CD4-positive, alpha-beta T cell treated with Interleukin-15 for 1 hour (primary cell): ENCODE data around the gene NAA35.
"Not testable (repeated sequence)": the region's sequence is repeated elsewhere in the genome, so short reads cannot be mapped to it uniquely, and the experiment has no call there.

Experiments used
- DNase-seq: peaks from one replicate; pipeline ENCODE4 v3.0.0-alpha.2; 2020

Gene NAA35

DNA sequence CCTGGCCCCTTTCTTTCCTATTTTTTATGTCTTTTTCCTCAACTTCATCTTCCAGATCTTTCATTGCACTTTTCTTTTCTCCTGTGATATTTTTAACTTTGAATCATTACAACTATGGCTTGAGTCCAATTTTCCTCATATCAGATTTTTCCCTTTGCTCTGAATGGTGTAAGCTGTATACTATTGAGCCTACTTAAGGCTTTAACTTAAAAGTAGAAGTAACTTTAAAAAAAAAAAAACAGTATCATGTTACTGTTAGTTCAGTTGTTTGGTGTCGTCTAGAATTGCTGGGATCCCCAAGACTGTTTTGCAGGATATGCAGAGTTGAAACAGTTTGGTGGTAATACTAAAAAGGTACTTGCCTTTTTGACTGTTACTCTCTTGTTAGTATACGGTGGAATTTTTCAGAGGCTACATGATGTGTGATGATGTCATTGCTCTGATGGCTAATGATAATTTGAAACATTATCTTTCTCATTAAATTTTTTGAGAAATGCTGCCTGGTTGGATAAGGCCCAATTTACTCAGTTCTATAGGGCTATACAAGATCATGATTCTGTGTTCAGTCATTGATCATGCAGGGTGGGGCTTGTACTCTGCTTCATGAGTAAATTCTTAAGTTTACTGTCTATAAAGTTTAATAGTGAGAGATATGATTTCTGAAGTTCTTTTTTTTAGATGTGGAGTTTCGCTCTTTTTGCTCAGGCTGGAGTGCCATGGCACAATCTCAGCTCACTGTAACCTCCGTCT lies 8.8 kb downstream of the NAA35 start:
- DNase-seq = no peak

GRCh38 chr9:85959955-85960354 lies 19.0 kb downstream of the NAA35 start:
- no peak for DNase-seq

- DNase-seq = no peak
Measured at GRCh38 chr9:85960688-85961093, 19.7 kb downstream of the NAA35 start.

GRCh38 chr9:85964526-85964925 lies 23.6 kb downstream of the NAA35 start:
- no peak for DNase-seq

DNA sequence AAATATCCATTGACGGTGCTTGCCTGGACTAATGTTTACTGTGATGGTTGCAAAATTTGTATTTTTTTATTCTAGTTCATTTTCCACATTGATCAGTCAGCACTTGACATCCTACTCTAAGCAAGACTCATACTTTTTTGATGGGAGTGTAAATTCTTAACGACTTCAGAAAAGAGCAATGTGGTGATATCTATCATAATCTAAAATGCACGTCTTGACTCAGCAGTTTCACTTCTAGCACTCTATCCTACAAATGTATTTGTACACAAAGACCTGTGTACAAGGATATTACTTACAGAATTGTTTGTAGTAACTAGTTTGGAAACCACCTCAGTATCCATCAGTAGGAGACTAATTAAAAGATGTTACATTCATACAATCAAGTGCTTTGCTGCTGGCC lies 24.0 kb downstream of the NAA35 start:
- DNase-seq = no peak

DNA sequence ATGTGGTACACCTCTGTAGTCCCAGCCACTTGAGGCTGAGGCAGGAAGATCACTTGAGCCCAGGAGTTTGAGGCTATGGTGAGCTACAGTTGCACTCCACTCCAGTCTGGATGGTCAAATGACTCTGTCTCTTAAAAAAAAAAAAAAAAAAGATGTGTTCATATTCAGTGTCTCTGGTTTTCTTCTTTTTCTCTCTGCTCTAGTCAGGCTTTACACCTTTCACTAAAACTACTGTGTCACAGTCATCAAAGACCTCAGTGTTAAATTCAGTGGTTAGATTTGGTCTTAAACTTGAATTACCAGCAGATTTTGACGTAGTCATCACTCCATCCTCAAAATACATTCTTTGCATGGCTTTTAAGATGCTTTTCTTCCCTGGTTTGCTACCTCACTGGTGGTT lies 28.8 kb downstream of the NAA35 start:
- DNase-seq = no peak

DNA sequence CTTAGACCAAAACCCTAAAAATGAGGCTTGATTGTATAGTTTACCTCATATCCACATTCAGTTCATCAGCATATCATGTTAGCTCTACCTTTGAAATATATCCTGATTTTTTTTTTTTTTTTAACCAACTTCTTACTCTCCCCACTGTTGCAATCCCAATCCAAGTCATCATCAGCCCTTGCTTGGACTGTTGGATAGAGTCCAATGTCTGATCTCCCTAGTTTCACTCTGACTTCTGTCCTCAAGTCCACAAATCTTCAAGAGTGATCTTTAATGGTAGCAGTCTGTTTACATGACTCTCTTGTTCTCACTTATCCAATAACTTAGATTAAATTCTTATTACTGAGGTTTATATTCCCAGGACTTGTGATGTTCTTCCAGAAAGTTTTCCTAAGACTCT lies 30.8 kb downstream of the NAA35 start:
- no peak for DNase-seq

GRCh38 chr9:85973238-85973637 lies 32.3 kb downstream of the NAA35 start:
- no peak for DNase-seq

DNA sequence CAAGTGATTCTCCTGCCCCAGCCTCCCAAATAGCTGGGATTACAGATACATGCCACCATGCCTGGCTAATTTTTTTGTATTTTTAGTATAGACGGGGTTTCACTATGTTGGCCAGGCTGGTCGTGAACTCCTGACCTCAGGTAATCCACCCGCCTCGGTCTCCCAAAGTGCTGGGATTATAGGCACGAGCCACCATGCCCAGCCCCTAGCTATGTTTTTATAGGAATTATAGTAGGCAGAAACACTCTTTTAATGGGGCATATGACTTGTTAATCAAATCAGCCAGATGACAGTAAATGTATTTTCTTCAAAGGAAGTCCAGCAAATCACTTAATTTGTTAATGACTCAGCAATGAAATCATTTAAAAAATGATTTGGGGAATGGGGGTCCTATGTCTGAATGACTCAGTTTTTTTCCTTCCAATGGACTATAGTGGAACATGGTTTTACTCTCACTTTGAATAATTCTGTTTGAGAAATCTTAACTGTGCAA lies 33.2 kb downstream of the NAA35 start:
- DNase-seq = not testable (repeated sequence)

DNA sequence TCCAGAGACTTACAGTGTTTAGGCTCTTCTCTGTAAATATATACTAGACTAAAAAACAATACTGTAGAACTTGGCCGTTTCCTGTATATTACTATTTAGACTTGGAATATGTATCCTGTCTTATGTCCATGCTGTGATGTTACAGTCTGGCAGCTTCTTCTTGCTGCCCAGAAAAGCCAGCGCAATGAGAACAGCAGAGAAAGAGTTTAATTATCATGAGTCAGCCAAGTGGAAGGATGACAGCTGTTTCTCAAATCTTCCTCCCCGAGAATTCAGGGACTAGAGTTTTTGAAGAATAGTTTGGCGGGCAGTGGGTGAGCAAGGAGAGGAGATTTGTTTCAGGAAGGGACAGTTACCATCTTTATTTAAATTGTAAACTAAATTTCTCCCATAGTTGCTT lies 37.5 kb downstream of the NAA35 start:
- no peak for DNase-seq

GRCh38 chr9:85981369-85981768 lies 40.4 kb downstream of the NAA35 start:
- DNase-seq = no peak

GRCh38 chr9:85984457-85984856 lies 43.5 kb downstream of the NAA35 start:
- no peak for DNase-seq

DNA sequence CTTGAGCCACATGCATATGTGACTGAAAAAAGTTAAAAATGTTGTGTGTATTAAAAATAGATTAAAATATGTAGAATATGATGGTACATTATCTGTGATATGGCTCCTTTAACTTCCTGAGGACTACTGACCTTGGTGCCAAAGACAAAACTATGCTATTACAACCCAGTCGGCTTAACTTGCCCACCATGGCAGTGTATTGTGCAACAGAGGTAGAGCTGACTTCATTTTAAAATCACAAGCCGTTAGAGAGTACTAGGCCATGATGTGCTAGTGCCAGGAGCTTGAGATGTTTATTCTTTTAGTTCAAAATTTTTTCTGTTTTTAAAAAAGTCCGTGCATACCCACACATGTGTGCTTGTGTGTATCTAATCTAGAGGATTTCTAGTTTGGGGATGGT lies 46.3 kb downstream of the NAA35 start:
- DNase-seq = no peak

DNA sequence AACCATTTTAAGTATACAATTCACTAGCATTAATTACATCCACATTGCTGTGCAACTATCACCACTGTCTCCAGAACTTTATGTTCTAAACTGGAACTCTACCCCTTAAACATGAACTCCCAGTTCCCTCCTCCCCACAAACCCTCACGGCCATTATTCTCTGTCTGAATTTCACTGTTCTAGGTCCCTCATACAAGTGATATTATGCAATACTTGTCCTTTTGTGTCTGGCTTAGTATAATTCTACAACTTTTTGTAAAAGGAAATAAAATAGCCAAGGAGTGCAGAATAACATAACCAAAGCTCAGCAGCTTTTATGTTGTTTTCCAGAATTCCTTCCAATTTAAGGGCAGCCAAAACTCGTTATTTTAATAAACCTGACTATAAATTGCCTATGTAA lies 53.2 kb downstream of the NAA35 start:
- DNase-seq = no peak

DNA sequence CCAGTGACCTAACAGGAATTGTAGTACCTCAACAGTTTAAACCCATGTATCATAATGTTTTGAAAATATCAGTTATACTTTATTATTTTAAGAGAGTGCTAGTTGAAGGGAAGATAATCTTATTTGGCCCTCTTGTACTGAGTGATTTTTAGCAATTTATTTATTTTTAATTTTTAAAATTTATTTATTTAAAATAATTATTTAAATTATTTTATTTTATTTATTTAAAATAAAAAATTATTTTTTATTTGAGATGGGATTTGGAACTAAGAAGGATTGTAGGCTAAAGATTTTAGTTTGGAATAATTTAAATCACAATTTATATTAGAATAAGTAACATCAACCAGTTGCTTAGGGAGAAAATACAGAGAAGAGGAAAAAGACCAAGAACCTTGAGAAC lies 54.2 kb downstream of the NAA35 start:
- no peak for DNase-seq

GRCh38 chr9:85995599-85995998 lies 54.7 kb downstream of the NAA35 start:
- no peak for DNase-seq

- no peak for DNase-seq
Measured at GRCh38 chr9:86005253-86005775, 64.4 kb downstream of the NAA35 start.

DNA sequence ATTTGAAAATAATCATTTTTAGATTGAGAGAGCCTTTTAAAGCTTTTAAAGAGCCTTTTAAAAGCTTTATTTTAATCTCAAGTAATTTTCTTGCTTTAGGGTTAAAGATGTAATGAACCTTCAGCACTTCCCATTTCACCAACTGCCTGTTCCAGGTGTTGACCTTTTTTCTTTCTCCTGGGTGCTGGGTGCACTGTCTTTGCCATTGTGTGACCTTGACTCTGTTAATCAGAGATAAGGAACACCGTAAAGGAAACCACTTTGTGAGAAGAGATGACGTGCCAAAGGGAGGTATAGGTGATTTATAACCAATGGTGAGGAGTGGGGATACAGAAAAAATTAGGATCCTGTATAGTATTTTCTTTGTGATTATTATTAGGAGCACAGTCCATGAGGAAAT lies 68.2 kb downstream of the NAA35 start:
- no peak for DNase-seq

DNA sequence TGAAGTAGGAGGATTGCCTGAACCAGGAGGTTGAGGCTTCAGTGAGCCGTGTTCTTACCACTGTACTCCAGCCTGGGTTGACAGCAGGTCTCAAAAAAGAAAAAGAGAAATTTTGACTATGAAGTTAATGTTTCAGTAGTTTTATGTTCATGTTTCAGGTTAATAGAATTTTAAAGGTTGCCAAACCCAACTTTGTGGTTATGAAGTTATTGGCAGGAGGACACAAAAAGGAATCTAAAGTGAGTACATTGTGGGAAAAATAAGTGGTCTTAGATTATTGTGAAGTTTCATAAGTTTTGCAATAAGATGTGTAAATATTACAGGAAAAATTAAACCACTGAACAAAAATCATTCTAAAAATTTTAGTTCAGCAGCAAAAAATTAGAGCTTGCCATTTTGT lies 79.8 kb downstream of the NAA35 start:
- DNase-seq = no peak

- DNase-seq = no peak
Measured at GRCh38 chr9:86021166-86021565, 80.2 kb downstream of the NAA35 start.

DNA sequence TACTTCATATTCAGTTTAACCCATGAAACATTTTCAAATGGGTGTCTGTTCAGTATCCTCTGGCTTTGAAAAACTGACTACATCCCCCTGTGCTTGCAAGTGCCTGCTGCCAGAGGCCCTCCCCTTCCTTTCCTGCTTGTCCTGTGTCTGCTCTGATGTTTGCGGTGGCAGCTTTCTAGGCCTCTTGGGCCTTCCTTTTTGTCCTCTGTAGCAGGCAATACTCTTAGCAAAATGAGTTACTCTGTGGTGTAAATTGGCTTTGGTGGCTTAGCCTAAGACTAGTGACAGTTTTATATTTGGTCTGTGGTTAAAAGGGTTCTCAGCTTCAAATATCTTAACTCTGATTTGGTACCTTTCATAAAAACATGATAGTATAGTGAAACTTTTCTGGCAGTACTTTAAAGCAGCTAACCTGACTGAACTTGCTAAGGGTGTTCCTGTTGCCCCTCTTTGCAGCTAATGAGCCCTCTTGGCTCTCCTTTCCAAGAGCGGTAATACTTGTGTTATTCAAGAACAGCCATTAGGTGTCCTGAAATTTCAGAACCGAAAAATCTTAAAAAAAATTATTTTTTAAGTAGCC lies 81.8 kb downstream of the NAA35 start:
- no peak for DNase-seq

DNA sequence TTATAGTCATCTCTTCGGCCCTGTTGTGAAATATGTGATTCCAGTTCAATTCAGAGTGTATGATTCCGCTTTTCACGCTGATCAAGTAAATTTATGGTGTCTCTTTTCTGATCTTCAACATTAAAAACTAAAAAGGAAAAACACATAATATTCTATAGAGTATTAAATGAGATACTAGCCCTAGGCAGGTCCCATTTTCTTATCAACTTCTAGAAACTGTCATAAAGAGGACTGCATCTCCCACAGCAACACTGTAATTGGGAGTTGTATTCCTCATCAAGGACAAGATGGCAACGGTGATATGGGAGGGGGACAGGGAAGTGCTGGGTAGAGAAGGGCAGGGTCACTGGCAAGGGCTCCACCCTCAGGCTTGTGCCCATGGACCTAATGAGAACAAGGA lies 86.8 kb downstream of the NAA35 start:
- DNase-seq = no peak

- no peak for DNase-seq
Measured at GRCh38 chr9:86034863-86035734, 94.2 kb downstream of the NAA35 start.
